Gastrocnemius medialis (tissue), 4 donors: ENCODE results near the gene RUFY1.

ENCODE experiments used
- POLR2A ChIP-seq, 2 donors: fragments of 450-650 bp; IDR thresholded peaks; one replicate each; pipeline ENCODE4 v1.6.1; 2017; ENCODE audit warnings: antibody characterized with exemption in 2 of 2, mild to moderate bottlenecking in 2 of 2, moderate library complexity in 2 of 2
- TF ChIP-seq, protein P1 (sequence below), 5 experiments: fragments of 450-650 bp in 3 of 5; fragments of 200-600 bp in 2 of 5; sonication (generic) in 2 of 5; IDR thresholded peaks in 4 of 5; conservative IDR thresholded peaks in 1 of 5; 1 replicate in 4 of 5; 2 replicates in 1 of 5; pipeline ENCODE4 v1.5.1; 2016 to 2019; ENCODE audit warnings: antibody characterized with exemption in 5 of 5, mild to moderate bottlenecking in 3 of 5, moderate library complexity in 3 of 5

DNA sequence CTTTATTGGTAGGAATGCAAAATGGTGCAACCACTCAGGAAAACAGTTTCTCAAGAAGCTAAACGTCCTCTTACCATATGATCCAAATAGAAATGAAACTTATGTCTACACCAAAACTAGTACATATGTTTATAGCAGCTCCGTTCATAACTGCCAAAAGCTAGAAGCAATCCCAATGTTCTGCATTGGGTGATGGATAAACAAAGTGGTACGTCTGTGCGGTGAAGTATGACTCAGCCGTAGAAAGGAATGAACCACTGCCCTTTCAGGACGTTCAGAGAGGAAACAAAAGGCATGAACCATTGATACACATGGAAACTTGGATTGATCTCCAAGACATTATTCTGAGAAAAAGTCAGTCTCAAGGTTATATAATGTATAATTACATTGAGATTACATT is 45.6 kb downstream of the RUFY1 start:
- TF ChIP-seq, protein P1, sequence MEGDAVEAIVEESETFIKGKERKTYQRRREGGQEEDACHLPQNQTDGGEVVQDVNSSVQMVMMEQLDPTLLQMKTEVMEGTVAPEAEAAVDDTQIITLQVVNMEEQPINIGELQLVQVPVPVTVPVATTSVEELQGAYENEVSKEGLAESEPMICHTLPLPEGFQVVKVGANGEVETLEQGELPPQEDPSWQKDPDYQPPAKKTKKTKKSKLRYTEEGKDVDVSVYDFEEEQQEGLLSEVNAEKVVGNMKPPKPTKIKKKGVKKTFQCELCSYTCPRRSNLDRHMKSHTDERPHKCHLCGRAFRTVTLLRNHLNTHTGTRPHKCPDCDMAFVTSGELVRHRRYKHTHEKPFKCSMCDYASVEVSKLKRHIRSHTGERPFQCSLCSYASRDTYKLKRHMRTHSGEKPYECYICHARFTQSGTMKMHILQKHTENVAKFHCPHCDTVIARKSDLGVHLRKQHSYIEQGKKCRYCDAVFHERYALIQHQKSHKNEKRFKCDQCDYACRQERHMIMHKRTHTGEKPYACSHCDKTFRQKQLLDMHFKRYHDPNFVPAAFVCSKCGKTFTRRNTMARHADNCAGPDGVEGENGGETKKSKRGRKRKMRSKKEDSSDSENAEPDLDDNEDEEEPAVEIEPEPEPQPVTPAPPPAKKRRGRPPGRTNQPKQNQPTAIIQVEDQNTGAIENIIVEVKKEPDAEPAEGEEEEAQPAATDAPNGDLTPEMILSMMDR (IDR thresholded peaks at IDR 0.05 in 4 of 5, conservative IDR thresholded peaks at IDR 0.05 in 1 of 5), result no peak
- no peak for TF ChIP-seq POLR2A (IDR thresholded peaks at IDR 0.05)
